Measurements from ENCODE around the gene HMG20A. TPM values are rescaled to one million over a fixed set of nuclear protein-coding genes. Genes with fewer than 3 reads are reported as not detected.

Gene HMG20A
- total RNA-seq, 4 donors from 2014 or later: 38.4 to 122 (median 41.6) TPM

GRCh38 chr15:77410701-77411618, 9.7 kb upstream of the HMG20A start:
- peaks cover 0 to 4% (median 0%) of the 10 kb centered on the region in 4 donors for H3K4me1 ChIP-seq
- no peaks in the 10 kb centered on the region for H3K9me3 ChIP-seq
- peak overlapping the region in 2 of 4 donors; percentile 29 to 45 for H3K27ac ChIP-seq
- no peak for TF ChIP-seq CTCF (IDR thresholded peaks at IDR 0.05)
- TF ChIP-seq POLR2A (IDR thresholded peaks at IDR 0.05): no peak
- no peak overlapping the region for H3K4me3 ChIP-seq
- no peaks in the 10 kb centered on the region for H3K36me3 ChIP-seq
- DNase-seq: no peak
- no peaks in the 10 kb centered on the region for H3K27me3 ChIP-seq

DNA sequence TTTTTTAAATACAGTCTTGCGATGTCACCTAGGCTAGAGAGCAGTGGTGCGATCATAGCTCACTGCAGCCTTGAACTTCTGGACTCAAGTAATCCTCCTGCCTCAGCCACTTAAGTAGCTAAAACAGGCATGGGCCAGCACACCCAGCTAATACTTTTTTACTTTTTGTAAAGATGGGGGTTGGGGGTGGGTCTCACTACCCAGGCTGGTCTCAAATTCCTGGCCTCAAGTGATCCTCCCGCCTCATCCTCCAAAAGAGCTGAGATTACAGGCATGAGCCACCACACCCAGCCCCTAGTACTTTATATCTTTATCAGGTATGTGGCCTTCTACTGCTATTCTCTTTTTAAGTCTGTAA, 9.1 kb upstream of the HMG20A start:
- Histone ChIP-seq H3K27ac (peak overlapping the region in 2 of 4 donors; percentile 29 to 45), H3K4me3 (no peak overlapping the region), H3K9me3 (no peaks in the 10 kb centered on the region), H3K36me3 (no peaks in the 10 kb centered on the region), H3K4me1 (peaks cover 0 to 9% (median 0%) of the 10 kb centered on the region in 4 donors), H3K27me3 (no peaks in the 10 kb centered on the region)
- no peak for DNase-seq
- no peak for TF ChIP-seq POLR2A (IDR thresholded peaks at IDR 0.05)
- TF ChIP-seq CTCF (IDR thresholded peaks at IDR 0.05): no peak

- no peak overlapping the region for H3K4me3 ChIP-seq
- no peaks in the 10 kb centered on the region for H3K27me3 ChIP-seq
- H3K36me3 ChIP-seq: no peaks in the 10 kb centered on the region
- no peaks in the 10 kb centered on the region for H3K9me3 ChIP-seq
- peaks cover 0 to 13% (median 5%) of the 10 kb centered on the region in 4 donors for H3K4me1 ChIP-seq
- DNase-seq: no peak
- no peak overlapping the region for H3K27ac ChIP-seq
- TF ChIP-seq CTCF (IDR thresholded peaks at IDR 0.05) (no peak), POLR2A (IDR thresholded peaks at IDR 0.05) (no peak)
Measured at GRCh38 chr15:77412972-77413698, 7.6 kb upstream of the HMG20A start.

GRCh38 chr15:77413699-77414349, 6.9 kb upstream of the HMG20A start:
- Histone ChIP-seq H3K4me3 (no peak overlapping the region), H3K9me3 (no peaks in the 10 kb centered on the region), H3K4me1 (peaks cover 0 to 18% (median 6%) of the 10 kb centered on the region in 4 donors), H3K27me3 (no peaks in the 10 kb centered on the region), H3K36me3 (no peaks in the 10 kb centered on the region), H3K27ac (no peak overlapping the region)
- TF ChIP-seq POLR2A (IDR thresholded peaks at IDR 0.05) (no peak), CTCF (IDR thresholded peaks at IDR 0.05) (no peak)
- no peak for DNase-seq

DNA sequence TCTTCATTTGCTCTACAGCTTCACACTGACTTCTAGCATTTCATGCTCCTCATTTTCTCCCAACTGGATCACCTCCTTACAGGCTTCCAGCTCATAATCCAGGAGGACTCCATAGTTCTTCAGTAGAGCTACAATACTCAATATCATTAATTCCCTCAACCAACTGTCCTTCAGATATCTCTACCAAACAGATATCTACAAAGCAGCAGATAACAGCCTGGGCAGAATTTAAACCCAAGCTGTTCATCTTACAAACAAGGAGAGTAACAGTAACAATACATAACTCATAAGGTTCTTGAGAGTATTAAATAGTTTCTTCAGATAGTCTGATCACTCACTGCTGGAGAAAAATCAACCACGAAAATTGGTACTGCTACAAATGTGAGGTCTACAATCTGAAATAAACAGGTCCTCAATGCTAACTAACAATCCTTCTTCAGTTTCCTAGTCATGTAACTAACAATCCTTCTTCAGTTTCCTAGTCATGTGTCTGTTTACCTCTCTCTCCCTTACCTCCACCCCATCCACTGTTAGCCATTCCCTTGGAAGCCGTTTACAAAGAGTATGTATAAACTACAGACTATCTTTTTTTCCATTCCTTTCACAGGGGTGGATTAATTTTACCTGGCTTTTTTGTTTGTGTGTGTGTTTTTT, 5.8 kb upstream of the HMG20A start:
- H3K27me3 ChIP-seq: no peaks in the 10 kb centered on the region
- TF ChIP-seq POLR2A (IDR thresholded peaks at IDR 0.05): no peak
- TF ChIP-seq CTCF (IDR thresholded peaks at IDR 0.05): no peak
- H3K9me3 ChIP-seq: no peaks in the 10 kb centered on the region
- no peaks in the 10 kb centered on the region for H3K36me3 ChIP-seq
- H3K4me1 ChIP-seq: peaks cover 0 to 18% (median 5%) of the 10 kb centered on the region in 4 donors
- no peak overlapping the region for H3K4me3 ChIP-seq
- H3K27ac ChIP-seq: no peak overlapping the region
- no peak for DNase-seq

Measured in Peyer's patch (tissue), 4 donors.